Posterior vena cava (tissue), 2 donors: ENCODE results near the gene NEGR1. TPM values are rescaled to one million over a fixed set of nuclear protein-coding genes. Genes with fewer than 3 reads are reported as not detected.
"Not testable (repeated sequence)": the region's sequence is repeated elsewhere in the genome, so short reads cannot be mapped to it uniquely, and the experiment has no call there.

Experiments
- DNase-seq: peaks from one replicate; pipeline ENCODE4 v3.0.0-alpha.2; 2020; ENCODE audit warnings: low spot score
- intact Hi-C, 2 donors: fragments of 100-400 bp; cut with DNase I; formaldehyde crosslinking; loops; one replicate each; pipeline versions ENCODE4 v1.14.1 to v1.14.2; 2022 to 2023
- total RNA-seq, 2 donors: library from RNA; stranded (reverse); fragmentation: NEBNext Ultra II Directional; extraction: Animal tissue kit (Norgen Biotek cat#: 25700); gene quantifications; one replicate each; pipeline ENCODE4 v1.2.1, GENCODE V29; 2021
- donor health status: DM: yes; HTN: yes; CAD: no.
- donor health status: DM: yes; HTN: yes; CAD: no.

NEGR1 gene
- total RNA-seq, 2 donors from 2014 or later, result 25.7 to 27.9 TPM

DNA sequence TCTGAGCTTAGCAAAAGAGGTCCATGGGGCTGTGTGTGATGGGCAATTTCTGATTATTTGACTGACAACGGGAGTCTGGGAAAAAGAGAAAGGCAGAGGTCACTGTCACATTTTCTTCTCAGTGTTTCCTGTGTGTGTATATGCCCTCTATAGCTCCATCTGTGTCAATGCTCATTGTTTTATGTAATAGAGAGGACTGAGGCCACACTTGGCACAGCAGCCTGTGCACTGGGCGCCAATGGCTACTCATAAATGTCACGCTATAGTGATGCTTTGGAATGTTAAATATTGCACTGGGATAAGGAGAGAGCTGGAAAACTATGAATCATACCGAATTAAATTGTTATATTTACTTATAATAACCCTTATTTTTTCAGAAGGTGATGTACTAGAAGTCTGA lies 365.4 kb downstream of the NEGR1 start:
- intact Hi-C loops, result no loop called here
- DNase-seq, result no peak

GRCh38 chr1:71914626-71915025 lies 367.7 kb downstream of the NEGR1 start:
- intact Hi-C loops, result no loop called here
- no peak for DNase-seq

GRCh38 chr1:71908871-71909390 lies 373.4 kb downstream of the NEGR1 start:
- intact Hi-C loops, result no loop called here
- DNase-seq, result no peak

- intact Hi-C loops, result no loop called here
- no peak for DNase-seq
Observed at GRCh38 chr1:71908303-71908702, 374.0 kb downstream of the NEGR1 start.

DNA sequence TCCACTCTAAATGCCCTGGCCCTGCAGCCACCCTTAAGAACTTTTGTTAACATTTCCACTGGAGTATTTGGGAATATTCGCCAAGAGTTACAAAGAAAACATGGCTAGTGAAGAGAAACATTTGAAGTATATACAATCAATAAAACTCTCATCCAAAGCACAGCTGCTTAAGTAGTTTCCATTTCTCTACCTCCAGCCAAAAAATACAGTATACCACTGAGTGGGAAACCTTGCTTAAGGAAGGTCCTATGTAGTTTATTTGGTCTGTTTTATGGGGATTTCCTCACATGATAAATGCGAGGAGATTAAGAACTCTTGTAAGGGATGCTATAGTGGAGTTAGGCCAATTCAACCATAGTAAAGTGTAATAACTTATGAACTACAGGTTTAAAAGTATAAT lies 382.5 kb downstream of the NEGR1 start:
- intact Hi-C loops, result no loop called here
- no peak for DNase-seq

DNA sequence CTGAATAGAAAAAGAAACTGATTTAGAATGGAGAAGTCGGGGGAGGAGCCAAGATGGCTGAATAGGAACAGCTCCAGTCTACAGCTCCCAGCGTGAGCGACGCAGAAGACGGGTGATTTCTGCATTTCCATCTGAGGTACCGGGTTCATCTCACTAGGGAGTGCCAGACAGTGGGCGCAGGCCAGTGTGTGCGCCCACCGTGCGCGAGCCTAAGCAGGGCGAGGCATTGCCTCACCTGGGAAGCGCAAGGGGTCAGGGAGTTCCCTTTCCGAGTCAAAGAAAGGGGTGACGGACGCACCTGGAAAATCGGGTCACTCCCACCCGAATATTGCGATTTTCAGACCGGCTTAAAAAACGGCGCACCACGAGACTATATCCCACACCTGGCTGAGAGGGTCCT lies 394.2 kb downstream of the NEGR1 start:
- intact Hi-C loops, DNase-seq: not testable (repeated sequence)

GRCh38 chr1:71885171-71885570 lies 397.2 kb downstream of the NEGR1 start:
- intact Hi-C loops, result no loop called here
- no peak for DNase-seq

GRCh38 chr1:71882637-71883036 lies 399.7 kb downstream of the NEGR1 start:
- intact Hi-C loops, result no loop called here
- no peak for DNase-seq

- DNase-seq, result no peak
- intact Hi-C loops, result no loop called here
Observed at GRCh38 chr1:71882226-71882625, 400.1 kb downstream of the NEGR1 start.

DNA sequence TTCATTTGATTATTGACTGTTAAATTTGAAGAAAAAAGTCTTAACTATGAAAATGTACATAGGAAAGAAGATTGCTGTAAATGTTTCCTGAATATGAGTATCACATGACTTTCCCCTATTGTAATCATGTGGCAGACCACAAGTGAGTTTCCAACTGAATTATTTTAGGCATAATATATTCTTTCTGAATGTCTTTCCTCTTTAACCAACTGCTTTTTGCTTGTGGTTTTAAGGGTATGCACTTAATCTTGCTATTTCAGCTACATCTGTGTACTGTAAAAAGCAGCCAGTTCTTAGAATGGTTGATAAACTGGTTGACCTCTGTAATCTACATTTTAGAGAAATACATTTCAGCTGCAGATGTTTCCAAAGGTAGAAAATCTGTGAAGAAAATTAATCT lies 400.7 kb downstream of the NEGR1 start:
- intact Hi-C loops, result no loop called here
- DNase-seq, result no peak

GRCh38 chr1:71869326-71869725 lies 413.0 kb downstream of the NEGR1 start:
- DNase-seq, result no peak
- intact Hi-C loops, result no loop called here

GRCh38 chr1:71862756-71863155 lies 419.6 kb downstream of the NEGR1 start:
- intact Hi-C loops, result no loop called here
- no peak for DNase-seq

GRCh38 chr1:71861022-71861421 lies 421.3 kb downstream of the NEGR1 start:
- DNase-seq, result no peak
- intact Hi-C loops, result no loop called here

GRCh38 chr1:71859806-71860205 lies 422.5 kb downstream of the NEGR1 start:
- DNase-seq, result no peak
- intact Hi-C loops, result no loop called here

DNA sequence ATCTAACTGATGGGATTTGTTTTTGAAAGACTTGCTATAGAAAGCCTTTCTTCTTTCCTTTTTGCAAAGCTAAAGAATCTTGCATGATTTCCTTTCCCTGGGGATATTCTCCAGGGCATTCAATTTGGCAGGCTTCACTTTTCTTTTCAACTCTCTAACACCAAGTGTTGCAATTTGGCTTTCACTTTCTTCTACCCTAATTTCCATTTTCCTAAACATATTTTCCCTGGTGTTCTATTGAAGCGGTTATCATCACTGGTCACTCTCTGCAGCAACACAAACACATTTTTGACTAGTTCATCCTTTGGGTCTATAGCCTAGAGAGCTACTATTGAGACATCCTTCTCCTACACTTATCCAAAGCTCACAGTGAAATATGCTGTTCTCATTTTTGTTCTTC lies 424.5 kb downstream of the NEGR1 start:
- intact Hi-C loops, result no loop called here
- DNase-seq, result no peak

GRCh38 chr1:71853360-71853759 lies 429.0 kb downstream of the NEGR1 start:
- intact Hi-C loops, result no loop called here
- no peak for DNase-seq

DNA sequence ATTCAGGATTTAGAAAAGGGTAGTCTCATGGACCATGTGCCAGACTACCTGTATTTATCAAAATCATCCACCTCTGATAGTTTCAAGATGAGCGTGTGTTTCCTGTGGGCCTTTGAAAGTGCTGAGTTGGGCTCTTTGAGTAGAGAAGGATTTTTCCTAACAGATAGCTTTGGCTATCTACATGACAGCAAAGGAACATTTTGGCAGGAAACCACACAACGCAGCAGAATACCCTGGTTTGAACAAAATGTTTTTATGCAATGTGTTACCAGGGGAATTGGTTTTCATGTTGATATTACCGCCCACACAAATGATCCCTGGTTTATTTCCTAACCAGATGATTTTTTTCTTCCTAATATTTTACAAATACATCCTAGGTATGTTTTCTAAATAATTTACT lies 431.4 kb downstream of the NEGR1 start:
- intact Hi-C loops, result no loop called here
- DNase-seq, result no peak

- intact Hi-C loops, result no loop called here
- no peak for DNase-seq
Observed at GRCh38 chr1:71850515-71850914, 431.8 kb downstream of the NEGR1 start.

GRCh38 chr1:71843012-71843411 lies 439.3 kb downstream of the NEGR1 start:
- DNase-seq, result no peak
- intact Hi-C loops, result no loop called here

DNA sequence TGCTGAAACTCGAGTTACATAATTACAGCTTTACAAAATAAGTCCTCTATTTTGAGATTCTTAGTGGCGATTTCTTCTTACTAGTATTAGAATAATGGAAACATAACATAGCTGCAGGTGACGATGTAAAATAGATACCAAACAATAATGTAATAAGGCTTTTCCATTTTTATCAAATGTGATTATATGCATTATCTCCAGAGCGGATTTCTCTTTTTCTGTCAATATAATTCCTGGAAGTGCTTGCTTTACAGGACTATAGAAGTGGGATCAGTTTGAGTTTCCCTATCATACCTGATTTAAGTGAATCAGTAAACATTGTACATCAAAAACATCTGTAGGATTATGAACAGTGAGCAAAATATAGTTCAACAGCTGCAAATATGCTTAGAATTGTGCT lies 442.5 kb downstream of the NEGR1 start:
- intact Hi-C loops, result no loop called here
- no peak for DNase-seq

DNA sequence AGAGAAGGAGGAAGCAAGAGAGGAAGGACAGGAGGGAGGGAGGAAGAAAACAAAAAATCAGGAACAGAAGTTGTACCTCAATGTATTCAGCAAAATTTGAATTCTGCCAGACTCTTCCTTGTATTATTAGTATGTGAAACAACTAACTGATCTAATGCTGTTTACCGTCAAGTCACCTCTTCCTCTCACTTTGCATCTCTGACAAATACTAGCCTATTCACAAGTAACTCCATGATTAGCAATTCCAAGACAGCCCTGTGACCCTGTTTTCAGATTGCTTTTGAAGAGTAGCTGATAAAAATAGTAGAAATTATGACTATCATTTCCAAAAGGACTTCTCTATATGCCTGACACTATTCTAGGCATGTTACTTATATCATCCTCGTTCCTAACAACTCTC lies 445.4 kb downstream of the NEGR1 start:
- intact Hi-C loops, result no loop called here
- DNase-seq, result no peak

DNA sequence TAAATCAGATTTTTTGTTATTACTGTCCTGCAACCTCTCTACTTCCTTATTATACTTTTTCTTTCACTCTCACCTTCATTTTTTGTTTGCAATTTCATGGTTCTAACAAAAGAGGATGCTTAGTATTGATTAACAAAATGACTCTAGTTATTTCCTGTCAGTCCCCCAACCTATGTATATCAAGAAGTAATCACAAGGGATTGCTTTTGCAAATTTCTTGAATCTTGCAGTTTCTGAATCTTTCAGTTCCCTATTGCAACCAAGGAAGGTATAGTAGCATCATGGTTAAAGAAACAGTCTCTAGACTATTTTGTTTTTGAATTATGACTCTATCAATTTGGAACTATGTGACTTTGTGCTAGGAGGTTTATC lies 446.9 kb downstream of the NEGR1 start:
- intact Hi-C loops, result no loop called here
- DNase-seq, result no peak
